ENCODE results near the gene LUZP1.

The LUZP1 gene

DNA sequence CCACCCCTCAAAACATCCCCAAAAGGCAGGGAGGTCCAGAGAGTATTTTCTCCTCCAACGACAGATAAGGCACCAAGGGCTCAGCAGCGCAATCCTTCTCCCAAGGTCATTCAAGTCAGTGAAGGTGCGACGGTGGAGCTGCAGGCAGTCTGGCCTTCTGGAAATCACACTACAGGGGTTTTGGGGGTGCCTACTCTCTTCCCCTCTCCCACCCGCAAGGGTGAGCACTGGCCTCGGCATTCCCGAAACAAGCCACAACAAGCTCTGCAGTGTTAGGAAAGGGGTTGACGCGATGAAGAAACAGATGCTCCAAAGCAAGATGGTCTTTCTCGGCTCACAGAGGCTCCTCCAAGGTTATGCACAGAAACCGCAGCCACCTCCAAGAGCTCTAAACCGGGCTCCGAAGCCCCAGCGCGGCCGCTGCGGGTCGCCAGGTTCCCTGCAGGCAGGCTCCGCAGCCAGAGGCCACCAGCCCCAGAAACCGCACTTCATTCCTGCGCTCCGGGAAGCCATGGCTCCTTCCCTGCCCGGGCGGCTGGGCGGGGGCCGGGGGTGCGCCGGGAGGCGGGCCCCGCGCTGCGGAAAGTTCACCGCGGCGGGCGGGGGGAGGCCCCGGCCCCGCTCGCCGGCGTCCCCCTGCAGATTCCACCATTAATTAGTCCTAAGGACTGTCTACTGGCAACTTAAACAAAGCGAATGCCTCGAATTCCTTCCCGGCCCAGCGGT is 1.1 kb downstream of the LUZP1 start (continued):
- TF ChIP-seq ZNF623 (tag by site-specific recombination; IDR thresholded peaks at IDR 0.05) (no peak), ZNF394 (tag by site-specific recombination; IDR thresholded peaks at IDR 0.05; ENCODE audit: borderline replicate concordance) (peak; percentile 44; the same call in 1 of the 2 replicates), ZNF221 (tag by site-specific recombination; IDR thresholded peaks at IDR 0.05; ENCODE audit: borderline replicate concordance) (no peak), ZNF670 (tag by site-specific recombination; IDR thresholded peaks at IDR 0.05; ENCODE audit: low read depth) (no peak), ZFHX2 (tag by site-specific recombination; conservative IDR thresholded peaks at IDR 0.05) (no peak), ZNF302 (tag by site-specific recombination; IDR thresholded peaks at IDR 0.05; ENCODE audit: low read depth) (no peak), HOXA7 (CRISPR knock-in tag; IDR thresholded peaks at IDR 0.05; ENCODE audit: borderline replicate concordance) (no peak), ZNF830 (tag by site-specific recombination; IDR thresholded peaks at IDR 0.05; ENCODE audit: low read depth) (no peak), ZNF837 (tag by site-specific recombination; IDR thresholded peaks at IDR 0.05) (no peak), ZNF121 (tag by site-specific recombination; IDR thresholded peaks at IDR 0.05) (no peak), ZBTB48 (tag by site-specific recombination; IDR thresholded peaks at IDR 0.05) (0 out of 2 replicates have a peak, but pooled peaks have one; percentile 23), ZNF621 (tag by site-specific recombination; IDR thresholded peaks at IDR 0.05) (no peak), GLI2 (tag by site-specific recombination; IDR thresholded peaks at IDR 0.05; ENCODE audit: borderline replicate concordance, low read depth) (no peak), ZNF324 (tag by site-specific recombination; IDR thresholded peaks at IDR 0.05) (no peak), ZNF37A (tag by site-specific recombination; IDR thresholded peaks at IDR 0.05) (no peak), ZNF777 (tag by site-specific recombination; IDR thresholded peaks at IDR 0.05; ENCODE audit: borderline replicate concordance) (no peak), EGR2 (tag by site-specific recombination; IDR thresholded peaks at IDR 0.05; ENCODE audit: low read depth) (no peak), ZNF624 (tag by site-specific recombination; IDR thresholded peaks at IDR 0.05) (no peak)
- TF ChIP-seq, protein P1, sequence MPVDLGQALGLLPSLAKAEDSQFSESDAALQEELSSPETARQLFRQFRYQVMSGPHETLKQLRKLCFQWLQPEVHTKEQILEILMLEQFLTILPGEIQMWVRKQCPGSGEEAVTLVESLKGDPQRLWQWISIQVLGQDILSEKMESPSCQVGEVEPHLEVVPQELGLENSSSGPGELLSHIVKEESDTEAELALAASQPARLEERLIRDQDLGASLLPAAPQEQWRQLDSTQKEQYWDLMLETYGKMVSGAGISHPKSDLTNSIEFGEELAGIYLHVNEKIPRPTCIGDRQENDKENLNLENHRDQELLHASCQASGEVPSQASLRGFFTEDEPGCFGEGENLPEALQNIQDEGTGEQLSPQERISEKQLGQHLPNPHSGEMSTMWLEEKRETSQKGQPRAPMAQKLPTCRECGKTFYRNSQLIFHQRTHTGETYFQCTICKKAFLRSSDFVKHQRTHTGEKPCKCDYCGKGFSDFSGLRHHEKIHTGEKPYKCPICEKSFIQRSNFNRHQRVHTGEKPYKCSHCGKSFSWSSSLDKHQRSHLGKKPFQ (tag by site-specific recombination; IDR thresholded peaks at IDR 0.05): no peak
- TF ChIP-seq, protein P2, sequence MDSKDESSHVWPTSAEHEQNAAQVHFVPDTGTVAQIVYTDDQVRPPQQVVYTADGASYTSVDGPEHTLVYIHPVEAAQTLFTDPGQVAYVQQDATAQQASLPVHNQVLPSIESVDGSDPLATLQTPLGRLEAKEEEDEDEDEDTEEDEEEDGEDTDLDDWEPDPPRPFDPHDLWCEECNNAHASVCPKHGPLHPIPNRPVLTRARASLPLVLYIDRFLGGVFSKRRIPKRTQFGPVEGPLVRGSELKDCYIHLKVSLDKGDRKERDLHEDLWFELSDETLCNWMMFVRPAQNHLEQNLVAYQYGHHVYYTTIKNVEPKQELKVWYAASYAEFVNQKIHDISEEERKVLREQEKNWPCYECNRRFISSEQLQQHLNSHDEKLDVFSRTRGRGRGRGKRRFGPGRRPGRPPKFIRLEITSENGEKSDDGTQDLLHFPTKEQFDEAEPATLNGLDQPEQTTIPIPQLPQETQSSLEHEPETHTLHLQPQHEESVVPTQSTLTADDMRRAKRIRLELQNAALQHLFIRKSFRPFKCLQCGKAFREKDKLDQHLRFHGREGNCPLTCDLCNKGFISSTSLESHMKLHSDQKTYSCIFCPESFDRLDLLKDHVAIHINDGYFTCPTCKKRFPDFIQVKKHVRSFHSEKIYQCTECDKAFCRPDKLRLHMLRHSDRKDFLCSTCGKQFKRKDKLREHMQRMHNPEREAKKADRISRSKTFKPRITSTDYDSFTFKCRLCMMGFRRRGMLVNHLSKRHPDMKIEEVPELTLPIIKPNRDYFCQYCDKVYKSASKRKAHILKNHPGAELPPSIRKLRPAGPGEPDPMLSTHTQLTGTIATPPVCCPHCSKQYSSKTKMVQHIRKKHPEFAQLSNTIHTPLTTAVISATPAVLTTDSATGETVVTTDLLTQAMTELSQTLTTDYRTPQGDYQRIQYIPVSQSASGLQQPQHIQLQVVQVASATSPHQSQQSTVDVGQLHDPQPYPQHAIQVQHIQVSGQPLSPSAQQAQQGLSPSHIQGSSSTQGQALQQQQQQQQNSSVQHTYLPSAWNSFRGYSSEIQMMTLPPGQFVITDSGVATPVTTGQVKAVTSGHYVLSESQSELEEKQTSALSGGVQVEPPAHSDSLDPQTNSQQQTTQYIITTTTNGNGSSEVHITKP (tag by site-specific recombination; IDR thresholded peaks at IDR 0.05): peak; percentile 53
- TF ChIP-seq, protein P3, sequence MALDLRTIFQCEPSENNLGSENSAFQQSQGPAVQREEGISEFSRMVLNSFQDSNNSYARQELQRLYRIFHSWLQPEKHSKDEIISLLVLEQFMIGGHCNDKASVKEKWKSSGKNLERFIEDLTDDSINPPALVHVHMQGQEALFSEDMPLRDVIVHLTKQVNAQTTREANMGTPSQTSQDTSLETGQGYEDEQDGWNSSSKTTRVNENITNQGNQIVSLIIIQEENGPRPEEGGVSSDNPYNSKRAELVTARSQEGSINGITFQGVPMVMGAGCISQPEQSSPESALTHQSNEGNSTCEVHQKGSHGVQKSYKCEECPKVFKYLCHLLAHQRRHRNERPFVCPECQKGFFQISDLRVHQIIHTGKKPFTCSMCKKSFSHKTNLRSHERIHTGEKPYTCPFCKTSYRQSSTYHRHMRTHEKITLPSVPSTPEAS (tag by site-specific recombination; IDR thresholded peaks at IDR 0.05): no peak
- TF ChIP-seq, protein P4, sequence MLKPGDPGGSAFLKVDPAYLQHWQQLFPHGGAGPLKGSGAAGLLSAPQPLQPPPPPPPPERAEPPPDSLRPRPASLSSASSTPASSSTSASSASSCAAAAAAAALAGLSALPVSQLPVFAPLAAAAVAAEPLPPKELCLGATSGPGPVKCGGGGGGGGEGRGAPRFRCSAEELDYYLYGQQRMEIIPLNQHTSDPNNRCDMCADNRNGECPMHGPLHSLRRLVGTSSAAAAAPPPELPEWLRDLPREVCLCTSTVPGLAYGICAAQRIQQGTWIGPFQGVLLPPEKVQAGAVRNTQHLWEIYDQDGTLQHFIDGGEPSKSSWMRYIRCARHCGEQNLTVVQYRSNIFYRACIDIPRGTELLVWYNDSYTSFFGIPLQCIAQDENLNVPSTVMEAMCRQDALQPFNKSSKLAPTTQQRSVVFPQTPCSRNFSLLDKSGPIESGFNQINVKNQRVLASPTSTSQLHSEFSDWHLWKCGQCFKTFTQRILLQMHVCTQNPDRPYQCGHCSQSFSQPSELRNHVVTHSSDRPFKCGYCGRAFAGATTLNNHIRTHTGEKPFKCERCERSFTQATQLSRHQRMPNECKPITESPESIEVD (tag by site-specific recombination; IDR thresholded peaks at IDR 0.05): no peak
- TF ChIP-seq, protein P5, sequence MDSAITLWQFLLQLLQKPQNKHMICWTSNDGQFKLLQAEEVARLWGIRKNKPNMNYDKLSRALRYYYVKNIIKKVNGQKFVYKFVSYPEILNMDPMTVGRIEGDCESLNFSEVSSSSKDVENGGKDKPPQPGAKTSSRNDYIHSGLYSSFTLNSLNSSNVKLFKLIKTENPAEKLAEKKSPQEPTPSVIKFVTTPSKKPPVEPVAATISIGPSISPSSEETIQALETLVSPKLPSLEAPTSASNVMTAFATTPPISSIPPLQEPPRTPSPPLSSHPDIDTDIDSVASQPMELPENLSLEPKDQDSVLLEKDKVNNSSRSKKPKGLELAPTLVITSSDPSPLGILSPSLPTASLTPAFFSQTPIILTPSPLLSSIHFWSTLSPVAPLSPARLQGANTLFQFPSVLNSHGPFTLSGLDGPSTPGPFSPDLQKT (IDR thresholded peaks at IDR 0.05; ENCODE audit: borderline replicate concordance, low read depth, low read length): no peak
- TF ChIP-seq, protein P6, sequence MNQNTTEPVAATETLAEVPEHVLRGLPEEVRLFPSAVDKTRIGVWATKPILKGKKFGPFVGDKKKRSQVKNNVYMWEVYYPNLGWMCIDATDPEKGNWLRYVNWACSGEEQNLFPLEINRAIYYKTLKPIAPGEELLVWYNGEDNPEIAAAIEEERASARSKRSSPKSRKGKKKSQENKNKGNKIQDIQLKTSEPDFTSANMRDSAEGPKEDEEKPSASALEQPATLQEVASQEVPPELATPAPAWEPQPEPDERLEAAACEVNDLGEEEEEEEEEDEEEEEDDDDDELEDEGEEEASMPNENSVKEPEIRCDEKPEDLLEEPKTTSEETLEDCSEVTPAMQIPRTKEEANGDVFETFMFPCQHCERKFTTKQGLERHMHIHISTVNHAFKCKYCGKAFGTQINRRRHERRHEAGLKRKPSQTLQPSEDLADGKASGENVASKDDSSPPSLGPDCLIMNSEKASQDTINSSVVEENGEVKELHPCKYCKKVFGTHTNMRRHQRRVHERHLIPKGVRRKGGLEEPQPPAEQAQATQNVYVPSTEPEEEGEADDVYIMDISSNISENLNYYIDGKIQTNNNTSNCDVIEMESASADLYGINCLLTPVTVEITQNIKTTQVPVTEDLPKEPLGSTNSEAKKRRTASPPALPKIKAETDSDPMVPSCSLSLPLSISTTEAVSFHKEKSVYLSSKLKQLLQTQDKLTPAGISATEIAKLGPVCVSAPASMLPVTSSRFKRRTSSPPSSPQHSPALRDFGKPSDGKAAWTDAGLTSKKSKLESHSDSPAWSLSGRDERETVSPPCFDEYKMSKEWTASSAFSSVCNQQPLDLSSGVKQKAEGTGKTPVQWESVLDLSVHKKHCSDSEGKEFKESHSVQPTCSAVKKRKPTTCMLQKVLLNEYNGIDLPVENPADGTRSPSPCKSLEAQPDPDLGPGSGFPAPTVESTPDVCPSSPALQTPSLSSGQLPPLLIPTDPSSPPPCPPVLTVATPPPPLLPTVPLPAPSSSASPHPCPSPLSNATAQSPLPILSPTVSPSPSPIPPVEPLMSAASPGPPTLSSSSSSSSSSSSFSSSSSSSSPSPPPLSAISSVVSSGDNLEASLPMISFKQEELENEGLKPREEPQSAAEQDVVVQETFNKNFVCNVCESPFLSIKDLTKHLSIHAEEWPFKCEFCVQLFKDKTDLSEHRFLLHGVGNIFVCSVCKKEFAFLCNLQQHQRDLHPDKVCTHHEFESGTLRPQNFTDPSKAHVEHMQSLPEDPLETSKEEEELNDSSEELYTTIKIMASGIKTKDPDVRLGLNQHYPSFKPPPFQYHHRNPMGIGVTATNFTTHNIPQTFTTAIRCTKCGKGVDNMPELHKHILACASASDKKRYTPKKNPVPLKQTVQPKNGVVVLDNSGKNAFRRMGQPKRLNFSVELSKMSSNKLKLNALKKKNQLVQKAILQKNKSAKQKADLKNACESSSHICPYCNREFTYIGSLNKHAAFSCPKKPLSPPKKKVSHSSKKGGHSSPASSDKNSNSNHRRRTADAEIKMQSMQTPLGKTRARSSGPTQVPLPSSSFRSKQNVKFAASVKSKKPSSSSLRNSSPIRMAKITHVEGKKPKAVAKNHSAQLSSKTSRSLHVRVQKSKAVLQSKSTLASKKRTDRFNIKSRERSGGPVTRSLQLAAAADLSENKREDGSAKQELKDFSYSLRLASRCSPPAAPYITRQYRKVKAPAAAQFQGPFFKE (tag by site-specific recombination; IDR thresholded peaks at IDR 0.05; ENCODE audit: borderline replicate concordance): no peak
